Vagina (tissue), 2 donors: ENCODE data around the gene PTPN1. TPM values are rescaled to one million over a fixed set of nuclear protein-coding genes. Genes with fewer than 3 reads are reported as not detected.

Experiments
- DNase-seq, 2 donors: peaks; one replicate each; pipeline ENCODE4 v3.0.0-alpha.2; 2017; ENCODE audit errors: extremely low spot score in 2 of 2
- H3K27ac ChIP-seq: fragments of 200-600 bp; sonication (generic); one replicate; pipeline ENCODE4 v1.5.1; 2019
- H3K27me3 ChIP-seq: fragments of 200-600 bp; sonication (generic); one replicate; pipeline ENCODE4 v1.5.1; 2019
- H3K36me3 ChIP-seq, 2 donors: fragments of 200-600 bp; sonication (generic); one replicate each; pipeline ENCODE4 v1.5.1; 2017 to 2019
- H3K4me1 ChIP-seq: fragments of 200-600 bp; sonication (generic); one replicate; pipeline ENCODE4 v1.5.1; 2019
- H3K4me3 ChIP-seq, 2 donors: fragments of 200-600 bp; sonication (generic); 1 replicate in 1 of 2; 2 replicates in 1 of 2; pipeline ENCODE4 v1.5.1; 2016 to 2019
- H3K9me3 ChIP-seq: fragments of 200-600 bp; sonication (generic); one replicate; pipeline ENCODE4 v1.5.1; 2019
- CTCF ChIP-seq, 3 experiments: fragments of 450-650 bp in 2 of 3; fragments of 200-600 bp in 1 of 3; sonication (generic) in 1 of 3; IDR thresholded peaks; one replicate each; pipeline ENCODE4 v1.5.1; 2017 to 2019; ENCODE audit warnings: antibody characterized with exemption in 3 of 3, mild to moderate bottlenecking in 2 of 3, moderate library complexity in 2 of 3
- POLR2A ChIP-seq, 2 donors: fragments of 450-650 bp; IDR thresholded peaks; one replicate each; pipeline ENCODE4 v1.6.1; 2017; ENCODE audit warnings: antibody characterized with exemption in 2 of 2, mild to moderate bottlenecking in 2 of 2, moderate library complexity in 2 of 2
- POLR2AphosphoS5 ChIP-seq, 2 donors: sonication (generic); formaldehyde crosslinking; IDR thresholded peaks; one replicate each; pipeline ENCODE4 v1.9.0; 2017; ENCODE audit warnings: antibody characterized with exemption in 2 of 2, mild to moderate bottlenecking in 2 of 2, low read depth in 1 of 2; ENCODE audit not compliant: insufficient read depth in 1 of 2
- intact Hi-C: fragments of 100-400 bp; cut with DNase I; formaldehyde crosslinking; loops from one replicate; pipeline ENCODE4 v1.15.1; 2023
- total RNA-seq: library from RNA; depleted of rRNA; stranded (reverse); fragments of >200 nt; gene quantifications from one replicate; pipeline ENCODE4 v1.2.3, GENCODE V29; 2016

PTPN1 gene
- total RNA-seq, 1 donor from 2014 or later, result 25.3 TPM

DNA sequence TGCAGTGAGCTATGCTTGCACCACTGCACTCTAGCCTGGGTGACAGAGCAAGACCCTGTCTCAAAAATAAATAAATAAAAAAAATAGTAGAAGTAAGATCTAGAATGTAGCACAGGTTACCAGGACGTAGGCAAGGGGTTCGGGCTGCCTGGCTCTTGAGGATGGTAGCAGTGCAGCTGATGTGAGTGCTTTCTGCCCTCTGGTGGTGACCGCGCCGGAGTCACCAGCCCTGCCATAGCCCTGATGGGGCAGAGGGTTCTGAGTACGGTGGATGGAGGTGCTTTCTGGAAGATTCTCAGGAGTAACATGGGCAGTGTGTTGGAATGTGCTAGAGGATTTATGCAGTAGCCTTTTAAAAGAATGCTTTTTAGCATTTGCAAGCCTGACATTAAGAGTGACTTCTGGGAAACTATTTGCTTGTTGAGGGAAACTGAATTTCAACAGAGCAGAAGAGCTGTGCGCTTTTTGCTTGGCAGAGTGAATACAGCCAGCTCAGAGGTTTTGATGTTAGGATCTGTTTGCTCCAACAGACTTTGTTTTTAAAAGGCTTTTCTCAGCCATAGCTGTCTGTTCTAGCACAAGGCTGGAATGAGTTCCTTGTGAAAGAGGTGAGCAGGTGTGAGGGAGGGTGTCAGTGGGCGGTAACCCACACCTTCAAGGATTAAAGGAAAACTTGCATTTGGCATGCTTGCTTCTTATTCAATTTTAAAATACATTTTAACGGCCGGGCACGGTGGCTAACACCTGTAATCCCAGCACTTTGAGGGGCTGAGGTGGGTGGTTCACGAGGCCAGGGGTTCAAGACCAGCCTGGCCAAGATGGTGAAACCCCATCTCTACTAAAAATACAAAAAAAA is 65.9 kb downstream of the PTPN1 start:
- Histone ChIP-seq H3K27me3 (no peaks in the 10 kb centered on the region), H3K4me3 (no peak overlapping the region), H3K36me3 (peaks cover 4 to 49% of the 10 kb centered on the region in 2 donors), H3K9me3 (no peaks in the 10 kb centered on the region), H3K27ac (peak overlapping the region; percentile 20), H3K4me1 (peaks cover 27% of the 10 kb centered on the region)
- TF ChIP-seq POLR2AphosphoS5 (IDR thresholded peaks at IDR 0.05; ENCODE audit: insufficient read depth in 1 of 2, low read depth in 1 of 2), result no peak
- TF ChIP-seq POLR2A (IDR thresholded peaks at IDR 0.05), result no peak
- peak; percentile 54 to 80 (median 63) for TF ChIP-seq CTCF (IDR thresholded peaks at IDR 0.05)
- intact Hi-C loops, result loop anchor here (5.0 kb wide), 1 partner anchor 94 kb away; no protein-coding TSS in a partner anchor
- DNase-seq, result peak in 1 of 2 donors; percentile 89

DNA sequence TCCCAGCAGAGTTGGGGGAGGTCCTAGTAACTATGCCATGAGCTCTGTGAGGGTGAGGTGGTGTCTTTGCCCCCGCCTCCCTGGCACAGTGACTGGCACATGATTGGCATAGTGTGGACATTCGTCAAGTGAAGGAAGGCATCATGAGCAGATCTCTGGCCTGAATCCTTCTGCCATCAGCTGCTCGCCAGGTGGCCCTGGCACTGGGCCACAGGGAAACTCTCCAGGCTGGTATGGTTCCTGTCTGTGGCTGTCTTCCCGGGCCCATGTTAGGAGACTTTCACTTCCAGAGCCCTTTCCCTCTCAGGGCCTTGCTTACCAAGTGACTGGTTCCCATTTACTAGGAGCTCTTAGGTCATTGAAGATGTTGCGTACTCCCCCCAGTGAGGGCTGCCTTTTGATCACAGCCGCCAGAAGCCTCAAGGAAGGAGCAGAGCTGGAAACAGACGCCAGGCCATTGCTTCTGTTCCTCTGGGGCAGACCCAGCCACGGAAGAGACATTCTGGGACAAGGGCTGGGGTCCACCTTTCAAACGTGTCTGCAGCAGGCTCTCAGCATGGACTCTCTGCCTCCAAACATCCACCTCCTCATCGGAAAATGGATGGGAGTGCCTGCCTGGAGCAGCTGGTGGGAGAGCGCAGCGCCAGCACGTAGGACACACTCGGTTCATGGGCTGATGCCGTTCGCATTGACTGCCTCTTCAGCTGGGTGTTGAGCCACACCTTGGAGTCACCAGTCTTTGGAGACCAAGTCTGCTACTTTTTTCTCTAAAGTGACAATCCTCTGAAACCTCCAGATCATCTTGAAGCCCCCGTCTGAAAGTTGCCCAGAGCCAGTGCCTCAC is 67.2 kb downstream of the PTPN1 start:
- Histone ChIP-seq H3K4me1 (peaks cover 18% of the 10 kb centered on the region), H3K27me3 (no peaks in the 10 kb centered on the region), H3K27ac (no peak overlapping the region), H3K4me3 (no peak overlapping the region), H3K36me3 (peaks cover 4 to 61% of the 10 kb centered on the region in 2 donors), H3K9me3 (no peaks in the 10 kb centered on the region)
- intact Hi-C loops, result loop anchor here (5.0 kb wide), 1 partner anchor 95 kb away; no protein-coding TSS in a partner anchor
- no peak for DNase-seq
- no peak for TF ChIP-seq CTCF (IDR thresholded peaks at IDR 0.05)
- TF ChIP-seq POLR2AphosphoS5 (IDR thresholded peaks at IDR 0.05; ENCODE audit: insufficient read depth in 1 of 2, low read depth in 1 of 2), result no peak
- no peak for TF ChIP-seq POLR2A (IDR thresholded peaks at IDR 0.05)

DNA sequence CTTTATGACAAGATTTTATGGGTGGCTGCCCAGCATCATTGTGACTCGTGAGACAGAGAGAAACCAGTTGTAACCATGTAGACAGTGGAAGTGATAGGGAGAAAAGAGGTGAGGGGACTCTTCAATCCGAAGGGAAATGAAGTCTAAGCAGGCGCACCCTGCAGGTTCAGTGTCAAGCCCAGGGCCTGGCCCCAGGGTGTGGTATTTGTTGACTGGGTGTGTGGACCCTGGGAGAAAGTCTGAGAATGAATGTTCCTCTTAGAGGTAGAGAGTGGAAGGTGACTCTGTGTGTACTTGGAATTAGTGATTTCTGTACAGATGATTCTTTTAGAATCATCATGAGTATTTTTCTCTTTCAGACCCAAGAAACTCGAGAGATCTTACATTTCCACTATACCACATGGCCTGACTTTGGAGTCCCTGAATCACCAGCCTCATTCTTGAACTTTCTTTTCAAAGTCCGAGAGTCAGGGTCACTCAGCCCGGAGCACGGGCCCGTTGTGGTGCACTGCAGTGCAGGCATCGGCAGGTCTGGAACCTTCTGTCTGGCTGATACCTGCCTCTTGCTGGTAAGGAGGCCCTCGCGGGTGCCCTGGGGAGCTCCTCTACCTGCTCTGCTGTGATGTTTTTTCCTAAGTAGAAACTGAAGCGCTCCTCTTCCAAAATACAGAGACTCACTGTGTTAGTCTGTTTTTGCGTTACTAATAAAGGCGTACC is 68.0 kb downstream of the PTPN1 start:
- TF ChIP-seq POLR2AphosphoS5 (IDR thresholded peaks at IDR 0.05; ENCODE audit: insufficient read depth in 1 of 2, low read depth in 1 of 2), result no peak
- no peak for TF ChIP-seq CTCF (IDR thresholded peaks at IDR 0.05)
- TF ChIP-seq POLR2A (IDR thresholded peaks at IDR 0.05), result no peak
- H3K9me3 ChIP-seq, result no peaks in the 10 kb centered on the region
- no peak overlapping the region for H3K4me3 ChIP-seq
- H3K27me3 ChIP-seq, result no peaks in the 10 kb centered on the region
- no peak for DNase-seq
- peaks cover 10% of the 10 kb centered on the region for H3K4me1 ChIP-seq
- H3K27ac ChIP-seq, result no peak overlapping the region
- intact Hi-C loops, result loop anchor here (5.0 kb wide), 1 partner anchor 96 kb away; no protein-coding TSS in a partner anchor
- H3K36me3 ChIP-seq, result peaks cover 4 to 68% of the 10 kb centered on the region in 2 donors

DNA sequence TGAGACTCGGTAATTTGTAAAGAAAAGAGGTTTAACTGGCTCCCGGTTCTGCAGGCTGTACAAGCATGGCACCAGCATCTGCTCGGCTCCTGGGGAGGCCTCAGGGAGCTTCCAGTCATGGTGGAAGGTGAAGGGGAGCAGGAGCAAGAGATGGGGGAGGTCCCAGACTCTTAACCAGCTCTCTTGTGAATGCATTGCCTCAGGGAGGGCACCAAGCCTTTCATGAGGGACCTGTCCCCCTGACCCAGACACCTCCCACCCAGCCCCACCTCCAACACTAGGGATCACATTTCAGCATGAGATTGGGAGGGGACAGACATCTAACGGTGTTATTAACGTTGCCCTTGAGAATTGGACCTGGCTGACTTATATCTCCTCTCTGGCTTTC is 68.6 kb downstream of the PTPN1 start:
- Histone ChIP-seq H3K27ac (no peak overlapping the region), H3K4me1 (peaks cover 9% of the 10 kb centered on the region), H3K27me3 (no peaks in the 10 kb centered on the region), H3K36me3 (peaks cover 4 to 73% of the 10 kb centered on the region in 2 donors), H3K9me3 (no peaks in the 10 kb centered on the region), H3K4me3 (no peak overlapping the region)
- no peak for DNase-seq
- TF ChIP-seq CTCF (IDR thresholded peaks at IDR 0.05), result no peak
- no peak for TF ChIP-seq POLR2A (IDR thresholded peaks at IDR 0.05)
- TF ChIP-seq POLR2AphosphoS5 (IDR thresholded peaks at IDR 0.05; ENCODE audit: insufficient read depth in 1 of 2, low read depth in 1 of 2), result no peak
- intact Hi-C loops, result loop anchor here (5.0 kb wide), 1 partner anchor 96 kb away; no protein-coding TSS in a partner anchor
